Measurements from ENCODE around the gene B3GAT3.
"Not testable (repeated sequence)": the region's sequence is repeated elsewhere in the genome, so short reads cannot be mapped to it uniquely, and the experiment has no call there.

B3GAT3 gene

GRCh38 chr11:62645946-62646824 lies 24.4 kb upstream of the B3GAT3 start, which contains the start of gene GANAB:
TSS of gene GANAB (minus strand) at chr11:62646613. CDS start at chr11:62646599, 14 bp downstream.
- DNase-seq (ENCODE audit: low read depth), result peak; percentile 99

DNA sequence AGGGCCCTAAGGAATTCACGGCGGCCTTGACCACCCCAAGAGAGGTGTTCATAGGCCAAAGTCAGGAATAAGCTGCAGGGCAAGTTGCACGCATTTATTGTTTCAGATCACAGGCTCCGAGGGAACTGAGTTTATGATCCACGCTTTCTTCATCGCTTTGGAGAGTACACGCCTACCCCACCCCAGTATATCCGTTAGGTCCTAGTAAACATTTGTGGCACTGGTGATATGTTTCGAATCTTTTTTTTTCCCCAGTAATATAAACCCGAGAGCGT lies 23.8 kb upstream of the B3GAT3 start:
- no peak for DNase-seq (ENCODE audit: low read depth)

DNA sequence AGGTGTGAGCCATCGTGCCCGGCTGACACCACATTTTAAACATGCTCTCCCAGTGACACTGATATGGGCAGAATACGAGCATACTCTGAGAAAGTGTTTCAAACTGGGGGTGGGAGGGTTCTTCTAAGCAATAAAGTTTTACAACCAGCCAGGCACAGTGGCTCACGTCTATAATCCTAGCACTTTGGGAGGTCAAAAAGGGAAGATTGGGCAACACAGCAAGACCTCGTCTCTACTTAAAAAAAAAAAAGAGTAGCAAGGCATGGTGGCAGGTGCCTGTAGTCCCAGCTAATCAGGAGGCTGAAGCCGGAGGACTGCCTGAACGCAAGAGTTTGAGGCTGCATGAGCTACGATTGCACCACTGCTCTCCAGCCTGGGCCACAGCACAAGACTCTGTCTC lies 22.4 kb upstream of the B3GAT3 start:
- DNase-seq (ENCODE audit: low read depth), result no peak

DNA sequence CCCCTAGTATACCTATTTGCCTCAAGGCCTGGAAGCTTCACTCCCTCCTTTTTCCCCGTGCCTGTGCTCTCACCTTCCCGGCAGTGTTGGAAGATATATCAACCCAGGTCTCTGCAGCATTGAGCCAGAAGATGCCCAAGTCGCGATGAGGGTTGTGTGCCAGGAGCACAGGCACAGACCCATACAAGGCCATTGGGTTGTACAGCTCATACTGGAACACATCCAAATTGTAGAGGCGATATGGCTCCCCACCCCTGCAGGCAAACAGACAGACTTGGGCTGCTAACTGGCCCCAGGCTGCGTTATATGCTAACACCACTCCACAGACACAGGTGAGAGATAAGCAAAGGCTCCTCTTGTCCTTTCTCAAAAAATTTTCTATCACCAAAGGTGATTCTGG lies 10.7 kb upstream of the B3GAT3 start:
- DNase-seq (ENCODE audit: low read depth), result no peak

- DNase-seq (ENCODE audit: low read depth), result no peak
Observed at GRCh38 chr11:62627713-62628112, 5.9 kb upstream of the B3GAT3 start.

DNA sequence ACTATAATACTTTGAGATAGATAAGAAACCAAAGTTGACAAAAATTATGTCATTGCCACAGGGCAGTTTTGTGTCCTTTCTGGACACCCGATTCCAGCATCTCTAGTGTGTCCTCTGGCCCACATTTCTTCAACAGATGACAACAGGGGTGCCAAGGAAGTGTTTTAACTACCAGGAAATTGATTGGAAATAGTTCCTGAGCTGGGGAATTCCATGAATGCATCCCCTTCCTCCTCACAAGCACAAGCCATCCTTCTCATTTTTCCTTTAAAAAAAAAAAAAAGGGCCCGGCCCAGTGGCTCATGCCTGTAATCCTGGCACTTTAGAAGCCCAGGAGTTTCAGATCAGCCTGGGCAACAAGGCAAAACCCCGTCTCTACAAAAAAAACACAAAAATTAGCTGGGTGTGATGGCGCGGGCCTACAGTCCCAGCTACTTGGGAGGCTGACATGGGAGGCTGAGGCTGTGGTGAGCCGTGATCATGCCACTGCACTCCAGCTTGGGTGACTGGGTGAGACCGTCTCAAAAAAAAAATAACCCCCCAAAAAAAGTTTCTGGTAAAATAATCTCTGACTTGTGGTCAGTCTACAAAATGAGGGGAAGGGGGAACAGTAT lies 797 bp upstream of the B3GAT3 start:
- no peak for DNase-seq (ENCODE audit: low read depth)

DNA sequence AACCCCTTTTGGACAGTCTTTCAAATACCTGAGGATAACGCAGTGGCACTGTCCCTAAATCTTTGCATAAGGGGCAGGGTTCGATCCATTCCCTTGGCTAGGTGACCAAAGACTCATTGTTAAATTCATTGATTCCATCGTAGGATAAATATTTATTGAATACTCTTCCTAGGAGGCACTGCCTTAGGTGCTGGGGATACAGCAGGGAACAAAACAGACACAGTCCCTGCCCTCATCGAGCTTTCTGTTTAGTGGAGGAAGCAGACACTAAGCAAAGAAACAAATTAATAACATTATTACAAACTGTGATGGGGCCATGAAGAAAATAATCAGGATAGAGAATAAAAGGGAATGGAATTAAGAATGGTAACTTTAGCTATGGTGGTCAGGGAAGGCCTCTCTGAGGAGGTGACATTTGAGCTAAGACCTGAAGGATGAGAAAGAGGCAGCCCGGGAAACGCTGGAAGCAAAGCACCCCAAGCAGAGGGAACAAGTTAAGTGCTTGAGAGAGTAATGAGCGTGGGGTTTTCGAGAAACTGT lies 689 bp downstream of the B3GAT3 start:
- no peak for DNase-seq (ENCODE audit: low read depth)

DNA sequence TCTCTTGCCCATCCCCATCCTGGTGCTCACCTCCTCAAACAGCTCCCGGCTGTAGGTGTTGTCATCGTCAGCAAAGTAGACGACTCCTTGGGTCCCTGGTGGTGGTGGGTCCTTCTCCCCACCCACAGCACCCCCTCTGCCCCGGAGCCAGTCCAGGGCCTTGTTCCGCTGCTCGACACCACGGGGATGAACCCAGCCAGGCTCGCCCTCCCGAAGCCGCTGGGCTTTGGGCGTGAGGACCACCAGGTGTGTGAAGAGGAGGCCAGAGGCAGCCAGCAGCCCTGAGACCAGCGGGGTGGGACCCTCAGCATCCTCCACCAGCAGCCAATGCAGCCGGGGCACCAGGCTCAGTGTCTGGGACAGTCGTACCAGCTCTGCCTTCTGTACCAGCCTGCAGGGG lies 4.8 kb downstream of the B3GAT3 start:
- not testable (repeated sequence) for DNase-seq (ENCODE audit: low read depth)

DNA sequence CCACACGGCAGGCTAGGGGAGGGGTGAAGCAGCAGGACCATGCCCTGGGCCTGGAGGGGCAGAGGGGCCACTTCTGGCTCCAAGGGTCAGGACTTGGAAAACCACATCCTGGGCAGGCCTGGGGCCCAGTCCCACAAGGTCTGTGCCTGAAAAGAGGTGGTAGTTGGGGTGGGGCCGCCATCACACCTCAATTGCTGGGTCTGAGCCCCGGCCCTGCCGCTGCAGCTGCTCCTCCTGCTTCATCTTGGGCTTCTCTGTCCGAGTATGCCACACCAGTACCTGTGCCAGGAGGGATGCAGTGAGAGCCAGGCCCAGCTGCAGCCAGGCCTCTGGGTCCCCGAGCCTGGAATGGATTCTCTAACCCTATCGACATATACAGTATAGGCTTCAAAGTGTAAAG lies 6.3 kb downstream of the B3GAT3 start:
- no peak for DNase-seq (ENCODE audit: low read depth)

DNA sequence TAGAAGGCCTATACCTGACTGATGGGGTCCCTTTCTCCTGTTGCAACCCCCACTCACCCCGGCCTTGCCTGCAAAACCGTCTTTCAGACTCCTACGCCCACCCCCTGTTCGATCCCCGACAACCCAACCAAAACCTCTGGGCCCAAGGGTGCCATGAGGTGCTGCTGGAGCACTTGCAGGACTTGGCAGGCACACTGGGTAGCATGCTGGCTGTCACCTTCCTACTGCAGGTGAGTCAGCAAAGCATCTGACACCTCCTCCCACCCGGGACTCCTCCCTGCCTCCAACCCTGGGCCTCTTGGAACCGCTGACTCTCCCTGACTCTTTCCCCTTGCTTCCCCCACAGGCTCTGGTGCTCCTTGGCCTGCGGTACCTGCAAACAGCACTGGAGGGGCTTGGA lies 7.5 kb downstream of the B3GAT3 start:
- no peak for DNase-seq (ENCODE audit: low read depth)

GRCh38 chr11:62613291-62613778 lies 8.5 kb downstream of the B3GAT3 start:
- no peak for DNase-seq (ENCODE audit: low read depth)

GRCh38 chr11:62612366-62613290 lies 9.2 kb downstream of the B3GAT3 start, which contains the start of the genes EML3 and ROM1:
TSS of gene EML3 (minus strand) at chr11:62612775. CDS start at chr11:62612457, 318 bp downstream.
TSS of gene ROM1 (plus strand) at chr11:62613257. CDS start at chr11:62613282, 25 bp downstream.
- peak; percentile 83 for DNase-seq (ENCODE audit: low read depth)

DNA sequence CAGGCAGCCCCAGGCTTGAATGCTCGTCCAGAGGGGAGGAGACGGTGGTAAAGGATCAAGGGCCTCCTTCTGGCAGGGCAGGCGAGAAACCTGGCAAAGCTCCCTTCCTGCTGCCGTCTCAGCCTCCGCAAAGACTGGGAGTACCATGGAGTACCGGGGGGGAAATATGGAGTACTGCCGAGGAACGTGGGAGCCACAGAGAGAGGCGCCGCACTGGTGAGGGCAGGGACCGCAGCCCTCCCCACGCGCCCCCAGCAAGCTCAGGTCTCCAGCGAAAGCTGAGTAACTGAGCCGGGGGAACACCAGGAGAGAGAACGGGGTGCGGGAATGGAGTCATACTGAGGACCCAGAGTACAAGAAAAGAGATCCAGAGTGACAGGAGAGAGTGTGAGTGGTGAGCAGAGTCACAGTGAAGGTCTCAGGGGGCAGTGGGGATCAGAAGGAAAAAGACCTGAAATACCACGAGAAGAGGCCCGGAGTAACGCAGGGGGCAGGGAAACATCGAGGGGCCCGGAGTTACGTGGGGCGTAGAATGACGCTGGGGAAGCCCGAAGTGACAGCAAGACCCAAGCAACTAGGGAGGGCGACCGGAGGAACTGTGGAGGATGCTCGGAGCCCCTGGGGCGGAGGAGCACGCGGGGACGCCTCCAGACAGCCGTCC lies 10.0 kb downstream of the B3GAT3 start:
- no peak for DNase-seq (ENCODE audit: low read depth)

GRCh38 chr11:62610814-62611704 lies 10.7 kb downstream of the B3GAT3 start:
- DNase-seq (ENCODE audit: low read depth), result no peak

DNA sequence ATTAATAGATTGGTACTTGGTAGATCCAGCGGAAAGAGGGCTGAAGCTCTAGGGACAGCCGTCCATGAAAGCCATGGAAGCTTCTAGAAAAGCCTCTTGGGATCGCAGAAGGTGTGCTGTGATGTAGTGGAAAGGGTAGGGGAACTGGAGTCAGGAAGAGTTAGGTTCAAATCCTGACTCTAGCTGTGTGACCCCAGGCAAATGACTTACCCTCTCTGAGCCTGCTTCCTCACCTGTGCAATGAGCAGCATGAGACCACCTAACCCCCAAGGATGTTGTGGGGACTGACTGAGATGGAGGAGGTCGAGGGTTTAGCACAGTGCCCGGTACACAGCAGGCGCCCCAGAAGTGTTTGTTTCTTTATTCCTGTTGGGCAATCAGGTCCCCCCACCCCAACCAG lies 11.4 kb downstream of the B3GAT3 start:
- DNase-seq (ENCODE audit: low read depth), result no peak

GRCh38 chr11:62608776-62609175 lies 13.0 kb downstream of the B3GAT3 start:
- DNase-seq (ENCODE audit: low read depth), result no peak

GRCh38 chr11:62607714-62608113 lies 14.1 kb downstream of the B3GAT3 start:
- no peak for DNase-seq (ENCODE audit: low read depth)

DNA sequence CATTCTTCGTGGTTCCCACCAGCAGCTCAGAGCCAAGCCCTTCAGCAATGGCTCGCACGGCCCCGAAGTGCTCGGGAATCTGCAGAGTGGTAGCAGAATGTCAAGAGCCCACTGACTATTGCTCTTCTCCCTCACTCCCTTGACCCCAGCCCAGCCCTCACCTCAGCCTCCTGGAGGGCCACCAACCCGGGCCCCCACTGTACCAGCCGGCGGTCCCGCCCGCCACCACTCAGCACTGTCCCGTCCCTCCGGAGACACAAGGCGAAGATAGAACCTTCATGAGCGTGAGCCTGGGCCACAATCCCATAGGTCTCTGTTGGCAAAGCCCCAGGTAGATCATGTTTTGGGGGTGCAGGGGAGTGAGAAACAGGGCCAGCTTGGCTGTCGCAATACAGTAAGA lies 15.9 kb downstream of the B3GAT3 start:
- no peak for DNase-seq (ENCODE audit: low read depth)

DNA sequence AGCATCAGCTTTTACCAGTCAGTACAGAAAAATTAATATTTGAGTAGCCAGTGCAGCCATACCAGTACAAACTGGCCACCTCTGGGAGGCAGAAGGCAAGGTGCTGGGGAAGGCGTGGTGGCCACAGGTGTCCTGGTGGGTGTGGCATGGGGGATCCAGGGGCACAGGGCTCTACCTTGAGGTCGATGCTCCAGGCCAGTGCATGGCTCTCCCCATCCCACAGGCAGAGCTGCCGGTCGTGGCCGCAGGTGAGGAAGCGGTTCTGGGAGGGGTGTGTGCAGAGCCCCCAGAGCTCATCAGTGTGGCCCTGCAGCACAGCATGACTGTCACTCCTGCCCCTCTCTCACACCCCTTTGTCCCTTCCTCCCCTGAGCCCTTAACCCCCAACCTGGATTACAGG lies 16.3 kb downstream of the B3GAT3 start:
- no peak for DNase-seq (ENCODE audit: low read depth)

DNA sequence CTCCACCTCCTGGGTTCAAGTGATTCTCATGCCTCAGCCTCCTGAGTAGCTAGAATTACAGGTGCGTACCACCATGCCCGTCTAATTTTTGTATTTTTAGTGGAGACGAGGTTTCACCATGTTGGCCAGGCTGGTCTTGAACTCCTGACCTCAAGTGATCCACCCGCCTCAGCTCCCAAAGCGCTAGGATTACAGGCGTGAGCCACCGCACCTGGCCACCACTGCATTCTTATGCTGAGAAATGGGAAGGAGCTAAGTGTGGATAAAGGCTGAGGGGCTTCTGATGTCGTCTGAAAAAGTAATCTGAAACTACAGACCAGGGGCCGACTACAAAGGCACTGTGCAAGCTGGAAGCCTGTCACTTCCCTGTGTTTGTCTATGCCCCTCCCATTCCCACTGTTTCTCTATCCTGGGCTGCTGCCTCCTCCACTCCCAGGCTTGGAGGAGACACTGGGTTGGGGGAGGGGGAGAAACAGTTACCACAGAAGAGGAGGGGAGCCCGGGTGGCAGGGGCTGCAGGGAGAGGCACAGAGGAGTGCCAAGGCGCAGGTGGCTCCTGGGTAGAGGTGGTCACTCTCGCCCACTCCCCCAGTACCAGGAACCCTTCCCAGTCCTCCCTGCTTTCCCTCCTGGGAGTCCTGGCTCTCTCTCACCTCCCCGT lies 17.2 kb downstream of the B3GAT3 start:
- DNase-seq (ENCODE audit: low read depth), result no peak

Measured in activated gamma-delta T cell treated with anti-CD3 and anti-CD28 coated beads, Interleukin-2, amount 50 U/mL, for 16 hours (primary cell).